GM21381 (cell line): Measurements from ENCODE around the gene DGLUCY.
"Not testable (repeated sequence)": the region's sequence is repeated elsewhere in the genome, so short reads cannot be mapped to it uniquely, and the experiment has no call there.

Experiments
- ATAC-seq: cut with Tn5 transposase; IDR thresholded peaks from one replicate; pipeline ENCODE4 v1.9.1; 2021; ENCODE audit warnings: mild to moderate bottlenecking, moderate library complexity; ENCODE audit not compliant: unreplicated experiment

Gene DGLUCY

GRCh38 chr14:91163316-91163715 is 49.4 kb downstream of the DGLUCY start:
- no peak for ATAC-seq

- no peak for ATAC-seq
These were observed 50.8 kb downstream of the DGLUCY start for GRCh38 chr14:91164676-91165075.

- no peak for ATAC-seq
These were observed 53.5 kb downstream of the DGLUCY start for GRCh38 chr14:91167380-91167770.

- no peak for ATAC-seq
These were observed 56.1 kb downstream of the DGLUCY start for GRCh38 chr14:91169951-91170350.

GRCh38 chr14:91170504-91171121 is 56.7 kb downstream of the DGLUCY start:
- ATAC-seq = no peak

- ATAC-seq = no peak
These were observed 57.4 kb downstream of the DGLUCY start for GRCh38 chr14:91171291-91171690.

GRCh38 chr14:91173221-91173670 is 59.4 kb downstream of the DGLUCY start:
- ATAC-seq = no peak

- ATAC-seq = no peak
These were observed 60.0 kb downstream of the DGLUCY start for GRCh38 chr14:91173904-91174303.

- no peak for ATAC-seq
These were observed 61.7 kb downstream of the DGLUCY start for GRCh38 chr14:91175291-91176201.

GRCh38 chr14:91177073-91178034 is 63.5 kb downstream of the DGLUCY start:
- ATAC-seq = no peak

GRCh38 chr14:91180611-91181010 is 66.7 kb downstream of the DGLUCY start:
- no peak for ATAC-seq

GRCh38 chr14:91182753-91183152 is 68.9 kb downstream of the DGLUCY start:
- not testable (repeated sequence) for ATAC-seq

GRCh38 chr14:91184559-91184958 is 70.7 kb downstream of the DGLUCY start:
- no peak for ATAC-seq

GRCh38 chr14:91185721-91186120 is 71.8 kb downstream of the DGLUCY start:
- ATAC-seq = no peak

- no peak for ATAC-seq
These were observed 72.7 kb downstream of the DGLUCY start for GRCh38 chr14:91186515-91187066.

- no peak for ATAC-seq
These were observed 73.4 kb downstream of the DGLUCY start for GRCh38 chr14:91187271-91187670.

GRCh38 chr14:91190853-91191252 is 77.0 kb downstream of the DGLUCY start:
- no peak for ATAC-seq

GRCh38 chr14:91193069-91193468 is 79.2 kb downstream of the DGLUCY start:
- no peak for ATAC-seq

- ATAC-seq = no peak
These were observed 82.0 kb downstream of the DGLUCY start for GRCh38 chr14:91195881-91196280.

GRCh38 chr14:91197631-91198030 is 83.8 kb downstream of the DGLUCY start:
- ATAC-seq = no peak

GRCh38 chr14:91200802-91201201 is 86.9 kb downstream of the DGLUCY start:
- not testable (repeated sequence) for ATAC-seq
